GM18508 (cell line): Measurements from ENCODE around the gene SUSD2.

Source experiments
- ATAC-seq: cut with Tn5 transposase; IDR thresholded peaks from one replicate; pipeline ENCODE4 v1.9.1; 2021; ENCODE audit warnings: moderate number of reproducible peaks; ENCODE audit not compliant: insufficient read depth, unreplicated experiment

SUSD2 gene

GRCh38 chr22:24149198-24149590 is 32.1 kb upstream of the SUSD2 start:
- no peak for ATAC-seq

GRCh38 chr22:24153353-24153752 is 27.9 kb upstream of the SUSD2 start:
- no peak for ATAC-seq

GRCh38 chr22:24153959-24154358 is 27.3 kb upstream of the SUSD2 start:
- ATAC-seq = no peak

GRCh38 chr22:24154826-24155225 is 26.5 kb upstream of the SUSD2 start:
- ATAC-seq = no peak

GRCh38 chr22:24155627-24156140 is 25.6 kb upstream of the SUSD2 start:
- no peak for ATAC-seq

- no peak for ATAC-seq
Observed at GRCh38 chr22:24156141-24156912, 25.0 kb upstream of the SUSD2 start.

GRCh38 chr22:24156913-24157821 is 24.1 kb upstream of the SUSD2 start:
- peak; percentile 55 for ATAC-seq

- ATAC-seq = no peak
Observed at GRCh38 chr22:24157822-24158135, 23.5 kb upstream of the SUSD2 start.

GRCh38 chr22:24159650-24160049 is 21.6 kb upstream of the SUSD2 start:
- no peak for ATAC-seq

- ATAC-seq = no peak
Observed at GRCh38 chr22:24160546-24160945, 20.7 kb upstream of the SUSD2 start.

- no peak for ATAC-seq
Observed at GRCh38 chr22:24161485-24161884, 19.8 kb upstream of the SUSD2 start.

GRCh38 chr22:24161909-24162308 is 19.4 kb upstream of the SUSD2 start:
- no peak for ATAC-seq

- ATAC-seq = no peak
Observed at GRCh38 chr22:24162436-24162835, 18.9 kb upstream of the SUSD2 start.

- ATAC-seq = no peak
Observed at GRCh38 chr22:24164243-24164642, 17.0 kb upstream of the SUSD2 start.

- no peak for ATAC-seq
Observed at GRCh38 chr22:24164940-24165339, 16.3 kb upstream of the SUSD2 start.

- ATAC-seq = no peak
Observed at GRCh38 chr22:24165673-24166072, 15.6 kb upstream of the SUSD2 start.

GRCh38 chr22:24166811-24167210 is 14.5 kb upstream of the SUSD2 start:
- ATAC-seq = no peak

GRCh38 chr22:24169439-24170058 is 11.7 kb upstream of the SUSD2 start:
- ATAC-seq = no peak

- no peak for ATAC-seq
Observed at GRCh38 chr22:24170188-24170587, 11.1 kb upstream of the SUSD2 start.

GRCh38 chr22:24170632-24171031 is 10.7 kb upstream of the SUSD2 start:
- no peak for ATAC-seq

GRCh38 chr22:24171822-24172221 is 9.5 kb upstream of the SUSD2 start:
- ATAC-seq = no peak
